Measurements from ENCODE around the gene KIF5B.
"Not testable (repeated sequence)": the region's sequence is repeated elsewhere in the genome, so short reads cannot be mapped to it uniquely, and the experiment has no call there.

The KIF5B gene

GRCh38 chr10:32059472-32059871 lies 3.2 kb upstream of the KIF5B start:
- no peak for DNase-seq (ENCODE audit: low read depth)

DNA sequence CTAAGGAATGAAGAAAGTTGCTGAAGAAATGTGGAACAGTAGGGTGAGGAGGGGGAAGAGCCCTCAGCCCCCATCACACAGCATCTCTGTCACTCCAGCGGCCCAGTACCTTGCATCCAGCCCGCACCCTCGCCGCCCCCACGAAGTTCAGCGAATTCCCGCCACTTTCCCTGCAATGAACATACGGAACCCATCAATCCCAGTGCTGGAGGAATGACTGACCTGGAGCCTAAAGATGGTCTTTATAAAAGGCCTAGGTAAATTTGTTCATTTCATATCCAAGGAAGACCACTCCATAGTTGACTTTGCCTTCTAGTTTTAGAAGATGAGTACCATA lies 779 bp upstream of the KIF5B start:
- DNase-seq (ENCODE audit: low read depth) = no peak

GRCh38 chr10:32055478-32056135 lies 618 bp downstream of the KIF5B start:
- DNase-seq (ENCODE audit: low read depth) = peak; percentile 44

DNA sequence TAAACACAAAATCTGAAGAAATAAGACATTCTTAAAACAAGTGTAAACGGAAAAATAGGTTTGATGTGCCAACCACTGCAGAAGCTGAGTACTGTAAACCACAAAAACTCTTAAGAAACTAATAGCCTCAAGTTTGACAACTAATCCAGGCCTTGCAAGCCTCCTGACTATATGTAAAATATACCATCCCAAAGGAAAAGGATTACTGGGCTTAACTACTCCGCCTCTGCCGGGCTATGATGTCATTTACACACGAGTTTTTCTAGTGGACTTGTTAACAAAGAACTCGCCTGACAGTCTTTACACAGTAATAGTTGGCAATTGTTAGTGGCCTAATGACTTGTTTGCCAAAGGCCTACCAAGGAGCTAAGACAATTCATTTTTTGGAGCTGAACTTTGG lies 2.1 kb downstream of the KIF5B start:
- no peak for DNase-seq (ENCODE audit: low read depth)

DNA sequence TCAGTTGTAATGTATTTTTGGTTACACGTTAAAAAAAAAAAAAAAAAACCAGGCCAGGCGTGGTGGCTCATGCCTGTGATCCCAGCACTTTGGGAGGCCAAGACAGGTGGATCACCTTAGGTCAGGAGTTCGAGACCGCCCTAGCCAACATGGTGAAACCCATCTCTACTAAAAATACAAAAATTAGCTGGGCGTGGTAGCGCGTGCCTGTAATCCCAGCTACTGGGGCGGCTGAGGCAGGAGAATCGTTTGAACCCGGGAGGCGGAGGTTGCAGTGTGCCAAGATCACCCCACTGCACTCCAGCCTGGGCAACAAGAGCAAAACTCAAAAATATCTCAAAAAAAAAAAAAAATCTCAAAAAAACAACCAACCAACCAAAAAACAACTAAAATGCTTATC lies 2.8 kb downstream of the KIF5B start:
- DNase-seq (ENCODE audit: low read depth) = not testable (repeated sequence)

GRCh38 chr10:32051926-32052325 lies 4.3 kb downstream of the KIF5B start:
- DNase-seq (ENCODE audit: low read depth) = no peak

DNA sequence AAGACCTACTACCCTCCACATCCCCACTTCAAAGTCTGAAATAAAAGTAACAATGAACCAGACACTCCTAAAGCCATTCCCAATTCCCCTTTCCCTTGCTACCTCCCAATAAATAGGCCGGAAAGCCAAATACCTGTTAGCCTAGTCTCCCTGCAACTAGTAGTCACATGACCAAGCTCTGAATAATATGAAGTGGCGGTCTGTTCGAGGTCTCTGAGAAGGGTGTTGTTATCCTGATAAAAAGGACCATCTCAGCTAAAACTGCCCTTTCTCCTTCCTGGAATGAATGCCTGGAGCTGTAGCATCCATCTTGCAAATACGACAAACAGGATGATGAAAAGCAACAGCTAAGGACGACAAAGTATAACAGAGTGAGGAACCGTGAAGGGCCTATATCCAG lies 6.0 kb downstream of the KIF5B start:
- no peak for DNase-seq (ENCODE audit: low read depth)

DNA sequence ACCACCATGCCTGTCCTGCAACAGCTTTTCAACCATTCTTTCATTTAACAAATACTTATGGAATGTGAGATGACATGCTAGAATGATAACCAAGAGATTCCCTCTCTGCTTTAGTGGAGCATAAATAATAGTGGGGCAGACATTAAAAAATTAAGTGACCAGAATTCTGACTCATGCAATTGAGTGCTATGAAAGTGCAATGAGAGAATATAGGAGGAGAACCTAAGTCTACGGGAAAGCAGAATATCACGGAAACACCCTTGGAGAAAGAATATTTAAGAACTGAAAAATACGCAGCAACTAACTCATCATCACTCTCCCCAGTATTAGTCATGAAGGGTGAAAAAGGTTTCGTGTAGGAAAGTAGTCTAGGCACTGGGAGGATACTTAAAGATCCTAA lies 7.1 kb downstream of the KIF5B start:
- DNase-seq (ENCODE audit: low read depth) = no peak

DNA sequence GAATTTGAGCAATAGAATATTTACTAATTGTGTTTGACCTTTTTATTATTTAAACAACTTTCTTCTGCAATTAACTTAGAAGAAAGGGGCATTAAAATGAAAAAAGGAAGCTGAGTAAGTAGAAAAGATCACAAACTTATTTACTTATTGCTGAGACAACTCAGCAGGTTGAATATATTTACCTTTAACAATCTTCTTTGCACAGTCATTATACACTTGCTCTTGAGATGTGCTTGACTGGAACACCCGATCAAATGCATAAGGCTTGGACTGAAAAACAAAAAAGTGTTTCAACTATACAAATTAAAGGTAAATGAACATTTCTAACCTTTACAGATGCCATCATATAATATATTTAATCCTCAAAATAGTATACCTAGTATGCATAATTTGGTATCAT lies 7.9 kb downstream of the KIF5B start:
- no peak for DNase-seq (ENCODE audit: low read depth)

GRCh38 chr10:32047881-32048280 lies 8.3 kb downstream of the KIF5B start:
- no peak for DNase-seq (ENCODE audit: low read depth)

DNA sequence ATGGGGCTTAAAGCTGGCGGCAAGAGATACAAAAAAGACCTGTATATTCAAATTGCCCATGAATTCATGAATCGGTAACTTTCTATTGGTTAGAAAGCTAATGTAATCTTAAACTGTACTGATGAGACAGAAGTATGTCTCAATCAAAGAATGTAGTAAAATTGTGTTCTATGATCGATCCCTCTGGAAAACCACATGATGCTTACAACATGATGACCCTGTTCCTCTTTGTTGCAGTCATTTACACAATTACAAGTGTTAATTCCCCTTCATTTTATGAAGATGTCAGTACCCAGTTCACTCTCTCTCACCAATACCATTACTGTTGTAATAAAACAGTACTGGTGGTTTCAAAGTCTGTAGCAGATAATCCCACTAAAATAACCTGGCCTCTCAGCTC lies 10.1 kb downstream of the KIF5B start:
- no peak for DNase-seq (ENCODE audit: low read depth)

- not testable (repeated sequence) for DNase-seq (ENCODE audit: low read depth)
These were observed 13.5 kb downstream of the KIF5B start for GRCh38 chr10:32042730-32043129.

- DNase-seq (ENCODE audit: low read depth) = no peak
These were observed 14.8 kb downstream of the KIF5B start for GRCh38 chr10:32041290-32042028.

GRCh38 chr10:32039734-32040133 lies 16.5 kb downstream of the KIF5B start:
- no peak for DNase-seq (ENCODE audit: low read depth)

- no peak for DNase-seq (ENCODE audit: low read depth)
These were observed 17.4 kb downstream of the KIF5B start for GRCh38 chr10:32038777-32039176.

DNA sequence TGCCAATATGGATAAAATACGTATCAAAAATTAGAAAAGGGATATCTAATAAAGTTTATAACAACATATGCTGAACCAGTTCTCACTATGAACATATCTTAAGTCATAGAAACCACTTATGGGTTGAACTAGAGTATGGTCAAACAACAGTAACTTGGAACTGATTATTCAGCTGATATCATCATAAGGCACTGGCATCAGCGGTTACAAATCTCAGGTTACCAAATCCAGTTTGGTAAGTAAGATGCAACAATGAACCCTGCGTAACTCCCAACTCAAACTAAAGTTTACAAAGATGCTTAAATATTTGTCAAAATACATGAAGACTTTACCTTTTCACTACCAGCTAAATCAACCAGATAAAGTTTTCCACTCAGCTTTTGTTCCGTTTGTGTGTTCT lies 19.3 kb downstream of the KIF5B start:
- no peak for DNase-seq (ENCODE audit: low read depth)

GRCh38 chr10:32035038-32035437 lies 21.2 kb downstream of the KIF5B start:
- DNase-seq (ENCODE audit: low read depth) = no peak

GRCh38 chr10:32033171-32033570 lies 23.1 kb downstream of the KIF5B start:
- DNase-seq (ENCODE audit: low read depth) = no peak

DNA sequence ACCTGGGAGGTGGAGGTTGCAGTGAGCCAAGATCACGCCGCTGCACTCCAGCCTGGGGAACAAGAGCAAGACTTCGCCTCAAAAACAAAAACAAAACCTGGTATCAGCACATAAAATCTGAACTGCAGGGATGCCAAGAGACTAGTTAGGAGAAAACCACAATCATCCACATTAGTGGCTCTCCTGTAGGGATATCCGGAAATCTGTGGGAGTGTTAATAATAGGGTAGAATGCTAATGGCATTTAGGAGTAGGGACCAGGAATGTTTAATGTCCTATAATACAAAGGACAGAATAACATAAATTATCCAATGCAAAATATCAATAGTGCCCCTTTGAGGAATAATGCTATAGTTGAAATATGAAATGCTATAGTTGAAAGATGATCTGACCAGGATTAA lies 24.3 kb downstream of the KIF5B start:
- no peak for DNase-seq (ENCODE audit: low read depth)

GRCh38 chr10:32031424-32031823 lies 24.8 kb downstream of the KIF5B start:
- DNase-seq (ENCODE audit: low read depth) = no peak

DNA sequence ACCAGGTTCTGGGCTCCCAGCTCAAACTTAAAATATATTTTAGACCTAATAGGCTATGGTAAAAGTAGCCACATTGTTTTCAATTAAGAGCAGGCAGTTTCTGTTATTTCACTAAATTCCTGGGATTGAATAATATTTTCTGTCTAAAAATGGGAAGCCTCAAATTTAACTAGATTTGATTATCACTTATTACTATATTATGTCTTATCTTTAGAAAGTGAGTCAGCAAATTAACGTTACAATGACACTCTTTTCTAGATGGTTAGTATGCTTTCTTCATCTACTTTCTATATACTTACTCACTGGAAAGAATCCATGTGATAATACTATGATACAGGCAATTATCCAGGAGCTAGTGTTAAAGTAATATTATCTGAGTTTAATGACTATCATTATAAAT lies 27.5 kb downstream of the KIF5B start:
- DNase-seq (ENCODE audit: low read depth) = no peak

DNA sequence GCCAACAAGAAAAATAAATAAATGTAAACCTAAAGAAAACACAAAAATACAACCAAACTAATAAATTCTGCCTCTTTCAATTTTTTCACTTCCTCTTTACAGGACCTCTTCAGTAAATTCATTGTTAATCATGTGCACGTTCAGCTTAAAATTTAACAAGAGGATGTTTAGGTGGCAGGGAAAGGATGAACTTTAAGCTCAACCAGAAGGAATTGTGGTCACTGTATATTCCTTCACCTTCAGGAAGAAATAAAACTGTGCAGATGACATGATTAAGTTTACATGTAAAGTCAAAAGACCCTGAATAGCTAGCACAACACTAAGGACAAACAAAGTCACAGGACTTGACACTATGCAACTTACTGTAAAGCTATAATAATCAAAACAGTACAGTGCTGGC lies 33.0 kb downstream of the KIF5B start:
- DNase-seq (ENCODE audit: low read depth) = no peak

- DNase-seq (ENCODE audit: low read depth) = no peak
These were observed 39.2 kb downstream of the KIF5B start for GRCh38 chr10:32017044-32017443.

GRCh38 chr10:32015386-32015785 lies 40.8 kb downstream of the KIF5B start:
- no peak for DNase-seq (ENCODE audit: low read depth)

Data from stimulated activated CD8-positive, alpha-beta memory T cell treated with anti-CD3 and anti-CD28 coated beads, Interleukin-4, amount 100 ng/mL, for 24 hours (primary cell).